ENCODE results near the gene ZNF775.

The ZNF775 gene

GRCh38 chr7:150369748-150370501 is 9.2 kb upstream of the ZNF775 start:
- DNase-seq = no peak

- DNase-seq = peak; percentile 48
Observed at GRCh38 chr7:150370612-150371071, 8.5 kb upstream of the ZNF775 start.

- no peak for DNase-seq
Observed at GRCh38 chr7:150371131-150371995, 7.8 kb upstream of the ZNF775 start.

GRCh38 chr7:150371996-150372270 is 7.2 kb upstream of the ZNF775 start:
- no peak for DNase-seq

- DNase-seq = no peak
Observed at GRCh38 chr7:150372271-150373048, 6.7 kb upstream of the ZNF775 start.

- DNase-seq = no peak
Observed at GRCh38 chr7:150373049-150373801, 5.9 kb upstream of the ZNF775 start.

GRCh38 chr7:150374026-150374425 is 5.1 kb upstream of the ZNF775 start:
- no peak for DNase-seq

GRCh38 chr7:150374472-150374871 is 4.7 kb upstream of the ZNF775 start:
- no peak for DNase-seq

- DNase-seq = no peak
Observed at GRCh38 chr7:150375662-150376521, 3.2 kb upstream of the ZNF775 start.

GRCh38 chr7:150376560-150376959 is 2.6 kb upstream of the ZNF775 start:
- DNase-seq = no peak

GRCh38 chr7:150377196-150377595 is 1.9 kb upstream of the ZNF775 start:
- no peak for DNase-seq

- DNase-seq = no peak
Observed at GRCh38 chr7:150377635-150378034, 1.5 kb upstream of the ZNF775 start.

- DNase-seq = peak; percentile 52
Observed at GRCh38 chr7:150378115-150378852, 846 bp upstream of the ZNF775 start.

- DNase-seq = no peak
Observed at GRCh38 chr7:150379441-150380379, 580 bp downstream of the ZNF775 start.

GRCh38 chr7:150380463-150380862 is 1.3 kb downstream of the ZNF775 start:
- DNase-seq = no peak

GRCh38 chr7:150381096-150381495 is 2.0 kb downstream of the ZNF775 start:
- no peak for DNase-seq

- DNase-seq = no peak
Observed at GRCh38 chr7:150381785-150382122, 2.6 kb downstream of the ZNF775 start.

- DNase-seq = no peak
Observed at GRCh38 chr7:150382123-150382843, 3.2 kb downstream of the ZNF775 start.

GRCh38 chr7:150382844-150383225 is 3.7 kb downstream of the ZNF775 start:
- no peak for DNase-seq

Measured in kidney glomerular epithelial cell (primary cell).